Panc1 (cell line): ENCODE measurements around the gene PIF1. TPM values are rescaled to one million over a fixed set of nuclear protein-coding genes. Genes with fewer than 3 reads are reported as not detected.

Experiments used
- ATAC-seq: fragments of 200-7000 bp; cut with Tn5 transposase; 2 replicates; pipeline ENCODE4 v1.9.1; 2020; ENCODE audit warnings: mild to moderate bottlenecking, moderate library complexity
- BruUV-seq: library from RNA; stranded (reverse); fragments of 400-500 nt; replicated peaks from 2 replicates; lab custom pipeline; 2021; lab: Mats Ljungman, UMichigan
- CTCF ChIA-PET: fragments of 300-600 bp; sonication (Branson Sonifier 250); formaldehyde crosslinking; loops from one replicate; lab custom pipeline; 2022; ENCODE audit warnings: antibody characterized with exemption; lab: Charles Lee
- POLR2A ChIA-PET: fragments of 300-600 bp; sonication (Branson Sonifier 250); formaldehyde crosslinking; loops from one replicate; lab custom pipeline; 2022; ENCODE audit warnings: antibody characterized with exemption; lab: Charles Lee
- DNase-seq: peaks from one replicate; pipeline ENCODE4 v3.0.0-alpha.2; 2010; ENCODE audit warnings: low read depth, low spot score
- H3K27ac ChIP-seq: 2 replicates; pipeline ENCODE4 v1.5.1; 2011; ENCODE audit warnings: mild to moderate bottlenecking, low read length, inconsistent platforms
- H3K27me3 ChIP-seq: fragments of 200-500 bp; sonication (Bioruptor generic); 2 replicates; pipeline ENCODE4 v1.6.0; 2014; ENCODE audit warnings: low read length, inconsistent platforms; ENCODE audit not compliant: control insufficient read depth, insufficient read depth
- H3K36me3 ChIP-seq: fragments of 200-500 bp; sonication (Bioruptor generic); 2 replicates; pipeline ENCODE4 v1.5.1; 2014; ENCODE audit warnings: inconsistent platforms, mild to moderate bottlenecking, low read length, moderate library complexity; ENCODE audit not compliant: control insufficient read depth, insufficient read depth
- H3K4me1 ChIP-seq: 2 replicates; pipeline ENCODE4 v1.5.1; 2011; ENCODE audit warnings: inconsistent platforms, mild to moderate bottlenecking, low read length, moderate library complexity; ENCODE audit not compliant: control insufficient read depth, insufficient read depth
- H3K4me3 ChIP-seq, 2 experiments: 2 replicates each; pipeline ENCODE4 v1.5.1; 2011 to 2012; ENCODE audit warnings: low read depth in 2 of 2, low read length in 2 of 2, mild to moderate bottlenecking in 2 of 2, inconsistent platforms in 1 of 2, moderate library complexity in 1 of 2
- H3K9me3 ChIP-seq: fragments of 200-500 bp; sonication (Bioruptor generic); 2 replicates; pipeline ENCODE4 v1.5.1; 2014; ENCODE audit warnings: low read depth, mild to moderate bottlenecking, inconsistent platforms, low read length, moderate library complexity; ENCODE audit not compliant: control insufficient read depth, insufficient read depth
- POLR2AphosphoS5 ChIP-seq: IDR thresholded peaks from 2 replicates; pipeline ENCODE4 v1.6.1; 2012; ENCODE audit warnings: mild to moderate bottlenecking, low read depth, low read length, moderate library complexity
- REST ChIP-seq, 2 experiments: IDR thresholded peaks; 2 replicates each; pipeline ENCODE4 v1.6.1; 2011 to 2012; ENCODE audit warnings: low read depth in 2 of 2, control low read depth in 1 of 2, low read length in 1 of 2, mild to moderate bottlenecking in 1 of 2, moderate library complexity in 1 of 2; ENCODE audit not compliant: insufficient read depth in 1 of 2
- SIN3A ChIP-seq: IDR thresholded peaks from 2 replicates; pipeline ENCODE4 v1.6.1; 2012; ENCODE audit warnings: low read depth, mild to moderate bottlenecking, low read length, moderate library complexity, borderline replicate concordance; ENCODE audit not compliant: insufficient read depth
- TCF7L2 ChIP-seq: IDR thresholded peaks from 2 replicates; pipeline ENCODE4 v1.6.1; 2011; ENCODE audit warnings: mild to moderate bottlenecking, low read depth, low read length, inconsistent platforms
- in situ Hi-C: cut with HindIII; loops from 2 replicates; pipeline ENCODE4 v1.10.0; 2016; ENCODE audit warnings: low sequenced_read_pairs, low pct_unique_long_range_greater_than_20kb
- intact Hi-C: fragments of 100-400 bp; cut with micrococcal nuclease; formaldehyde crosslinking; loops from one replicate; pipeline ENCODE4 v1.10.0; 2022; ENCODE audit not compliant: unreplicated experiment
- total RNA-seq: library from RNA; stranded (reverse); gene quantifications from one replicate; pipeline ENCODE4 v1.2.1, GENCODE V29; 2021; ENCODE audit not compliant: unreplicated experiment
- TF ChIP-seq, protein P1 (sequence below): fragments of 450-650 bp; IDR thresholded peaks from 2 replicates; pipeline ENCODE4 v1.5.1; 2017; ENCODE audit warnings: mild to moderate bottlenecking

PIF1 gene
- total RNA-seq, 1 experiment from 2014 or later: 38.6 TPM

- no TSS peak for BruUV-seq
- H3K9me3 ChIP-seq: no peaks in the 10 kb centered on the region
- TF ChIP-seq, protein P1, sequence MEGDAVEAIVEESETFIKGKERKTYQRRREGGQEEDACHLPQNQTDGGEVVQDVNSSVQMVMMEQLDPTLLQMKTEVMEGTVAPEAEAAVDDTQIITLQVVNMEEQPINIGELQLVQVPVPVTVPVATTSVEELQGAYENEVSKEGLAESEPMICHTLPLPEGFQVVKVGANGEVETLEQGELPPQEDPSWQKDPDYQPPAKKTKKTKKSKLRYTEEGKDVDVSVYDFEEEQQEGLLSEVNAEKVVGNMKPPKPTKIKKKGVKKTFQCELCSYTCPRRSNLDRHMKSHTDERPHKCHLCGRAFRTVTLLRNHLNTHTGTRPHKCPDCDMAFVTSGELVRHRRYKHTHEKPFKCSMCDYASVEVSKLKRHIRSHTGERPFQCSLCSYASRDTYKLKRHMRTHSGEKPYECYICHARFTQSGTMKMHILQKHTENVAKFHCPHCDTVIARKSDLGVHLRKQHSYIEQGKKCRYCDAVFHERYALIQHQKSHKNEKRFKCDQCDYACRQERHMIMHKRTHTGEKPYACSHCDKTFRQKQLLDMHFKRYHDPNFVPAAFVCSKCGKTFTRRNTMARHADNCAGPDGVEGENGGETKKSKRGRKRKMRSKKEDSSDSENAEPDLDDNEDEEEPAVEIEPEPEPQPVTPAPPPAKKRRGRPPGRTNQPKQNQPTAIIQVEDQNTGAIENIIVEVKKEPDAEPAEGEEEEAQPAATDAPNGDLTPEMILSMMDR: no peak
- TF ChIP-seq REST (IDR thresholded peaks at IDR 0.05; ENCODE audit: insufficient read depth in 1 of 2, low read depth in 2 of 2, low read length in 1 of 2) (no peak), TCF7L2 (no peak), POLR2AphosphoS5 (no peak), SIN3A (no peak)
- ATAC-seq: no peak
- H3K27me3 ChIP-seq: no peaks in the 10 kb centered on the region
- POLR2A ChIA-PET: no interaction called here
- no peak for DNase-seq
- intact Hi-C loops: no loop called here
- no peaks in the 10 kb centered on the region for H3K36me3 ChIP-seq
- no peaks in the 10 kb centered on the region; the same call in 1 of the 2 replicates for H3K4me1 ChIP-seq
- in situ Hi-C loops: no loop called here
- no peak overlapping the region for H3K27ac ChIP-seq
- CTCF ChIA-PET: no interaction called here
- H3K4me3 ChIP-seq: no peak overlapping the region
Observed at GRCh38 chr15:64861960-64862359, 36.5 kb upstream of the PIF1 start.

DNA sequence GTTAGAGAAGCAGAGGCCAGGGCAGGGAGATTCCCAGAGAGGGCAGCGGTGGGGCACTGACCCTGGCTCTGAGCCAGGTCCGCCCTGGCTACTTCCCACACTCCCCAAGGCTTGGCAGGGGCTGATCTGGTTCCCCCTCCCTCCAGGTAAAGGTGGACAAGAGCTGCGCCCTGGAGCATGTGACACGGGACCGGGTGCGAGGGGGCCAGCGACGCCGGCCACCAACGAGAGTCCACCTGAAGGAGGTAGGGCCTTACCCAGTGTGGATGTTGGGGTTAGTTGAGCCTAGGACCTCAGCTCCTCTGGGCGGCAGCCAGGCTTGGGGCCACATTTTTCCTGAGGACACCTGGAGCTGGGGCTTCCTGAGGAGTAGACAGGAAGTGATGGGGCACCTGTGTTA lies 35.9 kb upstream of the PIF1 start:
- Histone ChIP-seq H3K36me3 (no peaks in the 10 kb centered on the region), H3K27ac (no peak overlapping the region), H3K27me3 (no peaks in the 10 kb centered on the region), H3K9me3 (no peaks in the 10 kb centered on the region), H3K4me1 (peaks cover 3% of the 10 kb centered on the region), H3K4me3 (no peak overlapping the region)
- no TSS peak for BruUV-seq
- CTCF ChIA-PET: no interaction called here
- TF ChIP-seq POLR2AphosphoS5 (no peak), SIN3A (no peak), TCF7L2 (no peak), REST (IDR thresholded peaks at IDR 0.05; ENCODE audit: insufficient read depth in 1 of 2, low read depth in 2 of 2, low read length in 1 of 2) (no peak)
- TF ChIP-seq, protein P1: no peak
- in situ Hi-C loops (no loop called here), intact Hi-C loops (no loop called here)
- DNase-seq: no peak
- POLR2A ChIA-PET: no interaction called here
- no peak for ATAC-seq
